ENCODE measurements around the gene IGF1R. TPM values are rescaled to one million over a fixed set of nuclear protein-coding genes. Genes with fewer than 3 reads are reported as not detected.

Gene IGF1R
- total and polyA plus RNA-seq, 2 experiments from 2014 or later = 9.5 to 92.4 TPM

DNA sequence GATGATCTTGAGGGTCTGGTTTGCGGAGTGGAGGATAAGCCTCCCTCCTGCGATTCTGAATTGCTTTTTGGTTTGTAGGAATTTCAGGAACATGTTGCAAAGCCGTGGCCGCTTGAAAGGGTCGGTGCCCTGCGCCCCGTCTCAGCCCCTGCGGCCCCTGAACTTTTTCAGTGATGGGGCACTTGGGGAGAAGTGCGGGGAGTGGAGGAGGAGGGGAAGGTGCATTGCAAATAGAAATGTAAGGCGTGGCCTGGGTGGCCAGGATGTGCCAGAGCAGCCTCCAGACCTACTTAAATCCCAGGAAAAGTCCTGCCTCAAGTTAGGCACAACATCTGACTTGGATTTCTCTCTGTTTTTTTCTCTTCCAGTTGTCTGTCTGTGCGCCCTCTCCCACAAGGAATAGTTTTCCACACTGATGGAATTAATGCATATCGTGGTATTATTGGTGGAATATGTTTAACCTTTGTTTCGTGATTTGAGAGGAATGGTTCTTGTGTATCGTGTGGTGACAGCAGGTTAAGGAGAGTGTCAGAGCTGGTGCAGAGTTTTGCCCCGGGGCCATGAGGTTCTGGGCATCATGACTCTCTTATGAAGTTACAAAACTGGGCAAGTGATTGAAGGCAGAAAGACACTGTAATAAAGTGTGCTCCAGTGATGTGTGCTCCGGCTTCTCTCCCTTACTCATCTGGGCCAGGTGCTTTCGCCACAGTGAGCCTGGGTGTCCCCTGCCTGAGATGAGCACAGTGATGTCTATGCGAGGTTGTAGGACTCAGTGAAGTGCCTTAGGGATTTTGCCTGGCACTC is 205.5 kb downstream of the IGF1R start:
- Histone ChIP-seq H3K36me3 (no peaks in the 10 kb centered on the region), H3K9me3 (ENCODE audit: low read depth) (no peaks in the 10 kb centered on the region), H3K27ac (no peak overlapping the region), H3K27me3 (no peaks in the 10 kb centered on the region), H3K4me3 (peak overlapping the region; percentile 65), H3K4me1 (ENCODE audit: low read depth) (peaks cover 19% of the 10 kb centered on the region)
- TF ChIP-seq, protein P1, sequence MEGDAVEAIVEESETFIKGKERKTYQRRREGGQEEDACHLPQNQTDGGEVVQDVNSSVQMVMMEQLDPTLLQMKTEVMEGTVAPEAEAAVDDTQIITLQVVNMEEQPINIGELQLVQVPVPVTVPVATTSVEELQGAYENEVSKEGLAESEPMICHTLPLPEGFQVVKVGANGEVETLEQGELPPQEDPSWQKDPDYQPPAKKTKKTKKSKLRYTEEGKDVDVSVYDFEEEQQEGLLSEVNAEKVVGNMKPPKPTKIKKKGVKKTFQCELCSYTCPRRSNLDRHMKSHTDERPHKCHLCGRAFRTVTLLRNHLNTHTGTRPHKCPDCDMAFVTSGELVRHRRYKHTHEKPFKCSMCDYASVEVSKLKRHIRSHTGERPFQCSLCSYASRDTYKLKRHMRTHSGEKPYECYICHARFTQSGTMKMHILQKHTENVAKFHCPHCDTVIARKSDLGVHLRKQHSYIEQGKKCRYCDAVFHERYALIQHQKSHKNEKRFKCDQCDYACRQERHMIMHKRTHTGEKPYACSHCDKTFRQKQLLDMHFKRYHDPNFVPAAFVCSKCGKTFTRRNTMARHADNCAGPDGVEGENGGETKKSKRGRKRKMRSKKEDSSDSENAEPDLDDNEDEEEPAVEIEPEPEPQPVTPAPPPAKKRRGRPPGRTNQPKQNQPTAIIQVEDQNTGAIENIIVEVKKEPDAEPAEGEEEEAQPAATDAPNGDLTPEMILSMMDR (IDR thresholded peaks at IDR 0.05; ENCODE audit: low read depth, low read length) = no peak
- peak; percentile 26 to 41 for DNase-seq (ENCODE audit: low read depth in 1 of 2, low spot score in 1 of 2)

- no peaks in the 10 kb centered on the region for H3K9me3 ChIP-seq (ENCODE audit: low read depth)
- H3K27me3 ChIP-seq = no peaks in the 10 kb centered on the region
- no peak overlapping the region for H3K27ac ChIP-seq
- H3K36me3 ChIP-seq = no peaks in the 10 kb centered on the region
- DNase-seq (ENCODE audit: low read depth in 1 of 2, low spot score in 1 of 2) = no peak
- peaks cover 19% of the 10 kb centered on the region for H3K4me1 ChIP-seq (ENCODE audit: low read depth)
- H3K4me3 ChIP-seq = no peak overlapping the region
- TF ChIP-seq, protein P1 (IDR thresholded peaks at IDR 0.05; ENCODE audit: low read depth, low read length) = no peak
Observed at GRCh38 chr15:98854496-98854895, 206.2 kb downstream of the IGF1R start.

DNA sequence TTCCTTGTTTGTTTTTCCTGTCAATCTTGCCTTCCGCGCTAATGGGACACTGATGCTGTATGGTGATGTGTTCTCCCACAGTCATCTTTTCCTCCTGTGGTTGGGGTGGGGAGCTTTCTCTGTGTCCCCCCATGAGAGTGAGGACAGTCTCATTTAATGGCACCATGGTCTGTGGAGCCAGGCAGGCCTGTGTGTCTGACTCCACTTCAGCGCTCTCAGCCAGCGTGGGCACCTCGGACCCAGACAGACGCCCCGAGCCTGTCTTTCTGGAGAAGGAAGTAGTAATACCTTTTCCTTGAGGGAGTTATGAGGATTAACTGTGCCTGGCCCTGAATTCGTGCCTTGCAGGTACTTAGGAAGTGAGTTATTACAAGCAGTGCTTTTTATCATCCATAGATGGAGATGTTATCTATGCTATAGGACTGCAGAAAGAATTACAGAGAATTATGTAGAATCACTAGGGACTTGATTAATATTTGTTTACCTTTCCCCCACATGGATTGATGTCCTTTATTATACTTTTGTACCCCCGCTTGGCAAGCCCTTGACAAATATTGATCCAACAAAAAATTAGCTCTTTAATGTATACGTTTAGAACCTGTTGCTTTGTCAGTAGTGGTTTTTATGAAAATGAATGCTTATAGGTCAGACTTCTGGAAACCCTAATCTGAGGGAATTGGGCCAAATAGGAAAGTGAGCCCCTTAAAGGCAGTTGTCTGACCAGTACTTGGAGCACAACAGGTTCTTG is 206.9 kb downstream of the IGF1R start:
- no peaks in the 10 kb centered on the region for H3K36me3 ChIP-seq
- TF ChIP-seq, protein P1 (IDR thresholded peaks at IDR 0.05; ENCODE audit: low read depth, low read length) = no peak
- no peak for DNase-seq (ENCODE audit: low read depth in 1 of 2, low spot score in 1 of 2)
- H3K27ac ChIP-seq = no peak overlapping the region
- no peaks in the 10 kb centered on the region for H3K9me3 ChIP-seq (ENCODE audit: low read depth)
- no peaks in the 10 kb centered on the region for H3K27me3 ChIP-seq
- H3K4me3 ChIP-seq = no peak overlapping the region
- peaks cover 19% of the 10 kb centered on the region for H3K4me1 ChIP-seq (ENCODE audit: low read depth)

- Histone ChIP-seq H3K9me3 (ENCODE audit: low read depth) (no peaks in the 10 kb centered on the region), H3K27me3 (no peaks in the 10 kb centered on the region), H3K4me3 (no peak overlapping the region), H3K27ac (no peak overlapping the region), H3K36me3 (no peaks in the 10 kb centered on the region), H3K4me1 (ENCODE audit: low read depth) (peaks cover 17% of the 10 kb centered on the region)
- DNase-seq (ENCODE audit: low read depth in 1 of 2, low spot score in 1 of 2) = no peak
- TF ChIP-seq, protein P1 (IDR thresholded peaks at IDR 0.05; ENCODE audit: low read depth, low read length) = no peak
Observed at GRCh38 chr15:98855815-98856531, 207.6 kb downstream of the IGF1R start.

DNA sequence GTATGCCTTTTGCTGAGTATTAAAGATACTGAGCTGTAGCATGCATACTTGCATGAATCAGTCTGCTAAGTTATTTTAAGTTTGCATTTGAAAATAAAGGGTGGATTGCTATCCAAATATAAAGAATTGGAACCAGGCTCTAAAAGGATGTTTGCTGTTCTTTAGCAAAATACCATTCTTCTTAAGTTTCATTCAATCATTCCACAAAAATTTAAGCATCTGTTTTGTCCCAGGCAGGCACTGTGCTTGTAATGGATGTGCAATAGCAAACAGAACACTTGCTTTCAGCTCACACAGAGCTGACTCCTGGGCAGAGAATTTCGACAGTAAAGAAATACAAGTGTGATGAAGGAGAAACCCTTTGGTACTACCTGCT is 208.2 kb downstream of the IGF1R start:
- Histone ChIP-seq H3K36me3 (no peaks in the 10 kb centered on the region), H3K4me1 (ENCODE audit: low read depth) (peaks cover 19% of the 10 kb centered on the region), H3K27me3 (no peaks in the 10 kb centered on the region), H3K9me3 (ENCODE audit: low read depth) (no peaks in the 10 kb centered on the region), H3K27ac (no peak overlapping the region), H3K4me3 (no peak overlapping the region)
- TF ChIP-seq, protein P1 (IDR thresholded peaks at IDR 0.05; ENCODE audit: low read depth, low read length) = no peak
- no peak for DNase-seq (ENCODE audit: low read depth in 1 of 2, low spot score in 1 of 2)
